Natural killer cell (primary cell): ENCODE results near the gene MYO1E. TPM values are rescaled to one million over a fixed set of nuclear protein-coding genes. Genes with fewer than 3 reads are reported as not detected.

ENCODE experiments used
- ATAC-seq, 3 donors: fragments of 150-1000 bp in 2 of 3; fragments of 200-7000 bp in 1 of 3; cut with Tn5 transposase; 1 replicate in 1 of 3; 2 replicates in 2 of 3; pipeline ENCODE4 v1.10.0; 2021; ENCODE audit warnings: mild to moderate bottlenecking in 2 of 3, moderate library complexity in 2 of 3
- DNase-seq, 2 donors: peaks; one replicate each; pipeline versions ENCODE4 v3.0.0 to v3.0.0-alpha.2; 2013 to 2021; ENCODE audit warnings: mixed read lengths in 1 of 2
- H3K27ac ChIP-seq: one replicate; pipeline ENCODE4 v1.5.1; 2013; ENCODE audit warnings: mild to moderate bottlenecking, low read length
- H3K27me3 ChIP-seq: one replicate; pipeline ENCODE4 v1.6.1; 2013; ENCODE audit warnings: low read length; ENCODE audit not compliant: control insufficient read depth, insufficient read depth
- H3K36me3 ChIP-seq: one replicate; pipeline ENCODE4 v1.6.1; 2013; ENCODE audit warnings: low read length; ENCODE audit not compliant: control insufficient read depth, insufficient read depth
- H3K4me1 ChIP-seq: one replicate; pipeline ENCODE4 v1.6.1; 2013; ENCODE audit warnings: low read length; ENCODE audit not compliant: control insufficient read depth, insufficient read depth
- H3K4me3 ChIP-seq: one replicate; pipeline ENCODE4 v1.5.1; 2013; ENCODE audit warnings: low read length
- H3K9me3 ChIP-seq: one replicate; pipeline ENCODE4 v1.6.1; 2013; ENCODE audit warnings: low read length; ENCODE audit not compliant: control insufficient read depth, insufficient read depth
- H3K27ac Mint-ChIP-seq, 2 donors: one replicate each; pipeline ENCODE4 v1.8.0; 2022; ENCODE audit warnings: mild to moderate bottlenecking in 2 of 2, mixed read lengths in 2 of 2, moderate library complexity in 1 of 2
- H3K27me3 Mint-ChIP-seq, 2 donors: one replicate each; pipeline ENCODE4 v1.8.0; 2022; ENCODE audit warnings: low read depth in 2 of 2, mixed read lengths in 2 of 2
- H3K36me3 Mint-ChIP-seq: one replicate; pipeline ENCODE4 v1.8.0; 2022; ENCODE audit warnings: mixed read lengths
- H3K4me1 Mint-ChIP-seq, 2 donors: one replicate each; pipeline ENCODE4 v1.8.0; 2022; ENCODE audit warnings: mixed read lengths in 2 of 2
- H3K4me3 Mint-ChIP-seq: one replicate; pipeline ENCODE4 v1.8.0; 2022; ENCODE audit warnings: mild to moderate bottlenecking, moderate library complexity, mixed read lengths
- H3K9me3 Mint-ChIP-seq, 2 donors: one replicate each; pipeline ENCODE4 v1.8.0; 2022; ENCODE audit warnings: mixed read lengths in 2 of 2
- WGBS: methylation state at CpG from one replicate; pipeline ENCODE4 v1.1.7; 2013; ENCODE audit warnings: missing lambda C conversion rate; ENCODE audit not compliant: insufficient coverage; 5-methylcytosine and 5-hydroxymethylcytosine counted together
- intact Hi-C: fragments of 100-400 bp; cut with micrococcal nuclease; formaldehyde crosslinking; loops from one replicate; pipeline ENCODE4 v1.14.2; 2022
- total RNA-seq, 4 donors: library from RNA; stranded (reverse); fragments of 120-200 nt in 1 of 4; gene quantifications; one replicate each; pipeline versions ENCODE4 v1.2.3 to v1.2.4, GENCODE V29; 2013 to 2022
- TF ChIP-seq, protein P1 (sequence below): fragments of 200-600 bp; IDR thresholded peaks from one replicate; pipeline ENCODE4 v1.8.0; 2022; ENCODE audit warnings: antibody characterized with exemption

MYO1E gene
- total RNA-seq, 3 donors from 2014 or later (not counting 1 experiment from before 2014, with no cell fraction given), result 16.1 to 39.4 (median 22.7) TPM

DNA sequence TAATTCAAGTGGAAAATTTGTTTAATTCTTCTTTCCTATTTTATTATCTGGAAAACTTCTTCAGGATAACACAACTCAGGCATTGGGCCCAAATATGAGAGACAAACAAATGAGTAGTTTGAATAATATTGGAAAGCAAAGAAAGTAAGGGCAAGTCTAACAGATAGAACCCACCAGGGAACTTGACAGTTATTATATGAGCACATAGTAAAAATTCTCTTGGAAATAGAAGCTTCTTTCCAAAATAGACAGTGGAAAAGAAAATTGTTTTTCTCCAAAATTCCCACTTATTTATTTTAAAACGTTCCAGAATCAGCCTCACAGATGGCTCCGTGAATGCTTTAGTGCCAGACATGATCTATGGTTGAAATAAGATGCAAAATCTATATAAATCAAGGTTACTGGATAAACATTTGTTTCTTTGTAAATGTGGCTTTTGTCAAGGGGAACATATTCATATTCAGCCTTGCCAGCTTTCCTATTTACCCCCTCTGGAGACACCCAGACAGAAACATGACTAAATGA lies 142.1 kb downstream of the MYO1E start:
- H3K4me3 Mint-ChIP-seq, result no peak overlapping the region
- Histone ChIP-seq H3K36me3 (no peaks in the 10 kb centered on the region), H3K27ac (no peak overlapping the region), H3K4me1 (no peaks in the 10 kb centered on the region), H3K9me3 (no peaks in the 10 kb centered on the region), H3K4me3 (no peak overlapping the region), H3K27me3 (no peaks in the 10 kb centered on the region)
- DNase-seq (no peak), ATAC-seq (no peak)
- intact Hi-C loops, result no loop called here
- peaks cover 0 to 8% of the 10 kb centered on the region in 2 donors for H3K4me1 Mint-ChIP-seq
- H3K36me3 Mint-ChIP-seq, result no peaks in the 10 kb centered on the region
- H3K27ac Mint-ChIP-seq, result no peak overlapping the region
- 100% methylated on average over 1 of the region's 2 CpGs for WGBS
- H3K27me3 Mint-ChIP-seq, result no peaks in the 10 kb centered on the region
- TF ChIP-seq, protein P1, sequence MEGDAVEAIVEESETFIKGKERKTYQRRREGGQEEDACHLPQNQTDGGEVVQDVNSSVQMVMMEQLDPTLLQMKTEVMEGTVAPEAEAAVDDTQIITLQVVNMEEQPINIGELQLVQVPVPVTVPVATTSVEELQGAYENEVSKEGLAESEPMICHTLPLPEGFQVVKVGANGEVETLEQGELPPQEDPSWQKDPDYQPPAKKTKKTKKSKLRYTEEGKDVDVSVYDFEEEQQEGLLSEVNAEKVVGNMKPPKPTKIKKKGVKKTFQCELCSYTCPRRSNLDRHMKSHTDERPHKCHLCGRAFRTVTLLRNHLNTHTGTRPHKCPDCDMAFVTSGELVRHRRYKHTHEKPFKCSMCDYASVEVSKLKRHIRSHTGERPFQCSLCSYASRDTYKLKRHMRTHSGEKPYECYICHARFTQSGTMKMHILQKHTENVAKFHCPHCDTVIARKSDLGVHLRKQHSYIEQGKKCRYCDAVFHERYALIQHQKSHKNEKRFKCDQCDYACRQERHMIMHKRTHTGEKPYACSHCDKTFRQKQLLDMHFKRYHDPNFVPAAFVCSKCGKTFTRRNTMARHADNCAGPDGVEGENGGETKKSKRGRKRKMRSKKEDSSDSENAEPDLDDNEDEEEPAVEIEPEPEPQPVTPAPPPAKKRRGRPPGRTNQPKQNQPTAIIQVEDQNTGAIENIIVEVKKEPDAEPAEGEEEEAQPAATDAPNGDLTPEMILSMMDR, result no peak
- H3K9me3 Mint-ChIP-seq, result no peaks in the 10 kb centered on the region

DNA sequence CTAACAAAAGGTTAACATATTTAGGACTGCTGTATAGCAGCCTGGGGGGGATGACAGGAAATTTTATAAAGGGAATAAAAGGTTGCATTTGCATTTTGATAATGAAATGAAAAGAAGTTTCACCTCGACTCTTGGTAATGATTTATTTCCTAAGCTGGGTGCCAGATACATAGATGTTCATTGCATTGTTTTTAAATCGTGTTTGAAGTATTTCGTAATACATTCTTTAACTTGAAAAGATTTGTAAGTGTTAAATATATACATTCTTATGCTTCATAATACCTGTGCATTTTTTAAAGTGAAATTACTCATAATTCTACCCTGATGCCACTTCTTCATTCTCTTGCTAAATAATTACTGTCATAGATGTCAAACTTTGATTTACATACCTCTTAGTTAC lies 143.2 kb downstream of the MYO1E start:
- TF ChIP-seq, protein P1, result no peak
- no peak for DNase-seq

GRCh38 chr15:59229015-59229414 lies 143.7 kb downstream of the MYO1E start:
- ATAC-seq (no peak), DNase-seq (no peak)
- Mint-ChIP-seq H3K4me1 (peaks cover 0 to 8% of the 10 kb centered on the region in 2 donors), H3K4me3 (no peak overlapping the region), H3K9me3 (no peaks in the 10 kb centered on the region), H3K36me3 (no peaks in the 10 kb centered on the region), H3K27ac (no peak overlapping the region), H3K27me3 (no peaks in the 10 kb centered on the region)
- intact Hi-C loops, result no loop called here
- Histone ChIP-seq H3K4me3 (no peak overlapping the region), H3K36me3 (no peaks in the 10 kb centered on the region), H3K27me3 (no peaks in the 10 kb centered on the region), H3K4me1 (no peaks in the 10 kb centered on the region), H3K9me3 (no peaks in the 10 kb centered on the region), H3K27ac (no peak overlapping the region)
- TF ChIP-seq, protein P1, result no peak
- 66% methylated on average over 4 of the region's 4 CpGs for WGBS

More for the DNA sequence above, 143.2 kb downstream of the MYO1E start:
- intact Hi-C loops, result no loop called here
- H3K4me3 ChIP-seq, result no peak overlapping the region
- Mint-ChIP-seq H3K36me3 (no peaks in the 10 kb centered on the region), H3K27me3 (no peaks in the 10 kb centered on the region), H3K27ac (no peak overlapping the region), H3K4me3 (no peak overlapping the region), H3K4me1 (peaks cover 0 to 8% of the 10 kb centered on the region in 2 donors), H3K9me3 (no peaks in the 10 kb centered on the region)
- no peaks in the 10 kb centered on the region for H3K27me3 ChIP-seq
- no peaks in the 10 kb centered on the region for H3K4me1 ChIP-seq
- no peaks in the 10 kb centered on the region for H3K36me3 ChIP-seq
- WGBS, result 96% methylated on average over 2 of the region's 3 CpGs
- ATAC-seq, result no peak
- H3K27ac ChIP-seq, result no peak overlapping the region
- H3K9me3 ChIP-seq, result no peaks in the 10 kb centered on the region

DNA sequence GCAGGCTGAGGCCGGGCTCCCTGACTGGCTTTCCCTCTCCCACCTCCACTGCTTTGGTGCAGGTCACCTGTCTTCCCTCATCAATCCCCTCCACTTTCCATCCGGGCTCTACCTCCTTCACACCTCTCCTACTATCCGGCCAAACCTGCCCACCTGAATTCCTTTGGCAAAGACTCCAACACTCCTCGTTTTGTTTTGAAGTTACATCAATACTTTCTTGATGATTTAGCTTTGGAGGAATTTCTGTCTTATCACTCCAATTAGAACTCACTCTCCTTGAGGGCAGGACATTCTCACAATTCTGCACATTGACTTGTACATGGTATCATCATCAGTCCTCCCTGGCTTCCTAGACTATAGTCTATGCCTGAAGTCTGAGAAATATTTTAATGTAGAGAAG lies 145.7 kb downstream of the MYO1E start:
- no peak overlapping the region for H3K27ac ChIP-seq
- no peak for ATAC-seq
- H3K36me3 Mint-ChIP-seq, result no peaks in the 10 kb centered on the region
- peaks cover 0 to 8% of the 10 kb centered on the region in 2 donors for H3K4me1 Mint-ChIP-seq
- intact Hi-C loops, result no loop called here
- no peaks in the 10 kb centered on the region for H3K36me3 ChIP-seq
- WGBS, result 90% methylated on average over 4 of the region's 4 CpGs
- TF ChIP-seq, protein P1, result no peak
- no peak for DNase-seq
- no peaks in the 10 kb centered on the region for H3K27me3 Mint-ChIP-seq
- H3K4me3 Mint-ChIP-seq, result no peak overlapping the region
- no peaks in the 10 kb centered on the region for H3K27me3 ChIP-seq
- H3K4me1 ChIP-seq, result no peaks in the 10 kb centered on the region
- no peak overlapping the region for H3K27ac Mint-ChIP-seq
- H3K9me3 ChIP-seq, result no peaks in the 10 kb centered on the region
- H3K4me3 ChIP-seq, result no peak overlapping the region
- no peaks in the 10 kb centered on the region for H3K9me3 Mint-ChIP-seq
